Caco-2 (cell line): Measurements from ENCODE around the gene ADAM30. TPM values are rescaled to one million over a fixed set of nuclear protein-coding genes. Genes with fewer than 3 reads are reported as not detected.

ENCODE experiments used
- BruUV-seq: library from RNA; stranded (reverse); fragments of 400-500 nt; replicated peaks from 2 replicates; lab custom pipeline; 2021; lab: Mats Ljungman, UMichigan
- CTCF ChIA-PET: fragments of 300-600 bp; sonication (Branson Sonifier 250); formaldehyde crosslinking; loops from one replicate; lab custom pipeline; 2022; ENCODE audit warnings: antibody characterized with exemption; lab: Charles Lee
- POLR2A ChIA-PET: fragments of 300-600 bp; sonication (Branson Sonifier 250); formaldehyde crosslinking; loops from one replicate; lab custom pipeline; 2022; ENCODE audit warnings: antibody characterized with exemption; lab: Charles Lee
- DNase-seq, 2 experiments: peaks; one replicate each; pipeline versions ENCODE4 v3.0.0 to v3.0.0-alpha.2; 2020 to 2022
- H3K27me3 ChIP-seq: replicated peaks from 2 replicates; pipeline ENCODE4 v1.6.0; 2011; ENCODE audit warnings: low read length; ENCODE audit not compliant: control insufficient read depth, insufficient read depth
- H3K36me3 ChIP-seq: 2 replicates; pipeline ENCODE4 v1.5.1; 2011; ENCODE audit warnings: low read length; ENCODE audit not compliant: control insufficient read depth, insufficient read depth
- H3K4me1 ChIP-seq: fragments of 250-450 bp; sonication (Bioruptor Pico); 2 replicates; pipeline ENCODE4 v1.5.1; 2020; ENCODE audit warnings: mild to moderate bottlenecking
- H3K4me3 ChIP-seq: 2 replicates; pipeline ENCODE4 v1.5.1; 2011; ENCODE audit warnings: low read depth, mild to moderate bottlenecking, control low read depth, low read length
- H3K9me3 ChIP-seq: fragments of 250-450 bp; sonication (Bioruptor Pico); 2 replicates; pipeline ENCODE4 v1.5.1; 2020; ENCODE audit warnings: mild to moderate bottlenecking, moderate library complexity
- H3K27ac Mint-ChIP-seq: one replicate; pipeline ENCODE4 v1.8.0; 2022; ENCODE audit warnings: mixed read lengths; ENCODE audit not compliant: unreplicated experiment
- H3K27me3 Mint-ChIP-seq: one replicate; pipeline ENCODE4 v1.8.0; 2022; ENCODE audit warnings: mixed read lengths; ENCODE audit not compliant: insufficient read depth, unreplicated experiment
- H3K36me3 Mint-ChIP-seq: one replicate; pipeline ENCODE4 v1.8.0; 2022; ENCODE audit warnings: mild to moderate bottlenecking, mixed read lengths; ENCODE audit not compliant: insufficient read depth, unreplicated experiment
- H3K4me1 Mint-ChIP-seq: one replicate; pipeline ENCODE4 v1.8.0; 2022; ENCODE audit warnings: low read depth, mixed read lengths; ENCODE audit not compliant: unreplicated experiment
- H3K4me3 Mint-ChIP-seq: one replicate; pipeline ENCODE4 v1.8.0; 2022; ENCODE audit warnings: mild to moderate bottlenecking, moderate library complexity, mixed read lengths; ENCODE audit not compliant: unreplicated experiment
- H3K9me3 Mint-ChIP-seq: one replicate; pipeline ENCODE4 v1.8.0; 2022; ENCODE audit warnings: mixed read lengths; ENCODE audit not compliant: unreplicated experiment
- intact Hi-C: fragments of 100-400 bp; cut with micrococcal nuclease; formaldehyde crosslinking; loops from one replicate; pipeline ENCODE4 v1.10.0; 2022; ENCODE audit not compliant: unreplicated experiment
- total RNA-seq: library from RNA; stranded (reverse); gene quantifications from 2 replicates; pipeline ENCODE4 v1.2.3, GENCODE V29; 2022
- TF ChIP-seq, protein P1 (sequence below), 2 experiments: fragments of 200-600 bp in 1 of 2; IDR thresholded peaks; 1 replicate in 1 of 2; 2 replicates in 1 of 2; pipeline versions ENCODE4 v1.5.1 to v1.8.0; 2011 to 2022; ENCODE audit warnings: antibody characterized with exemption in 1 of 2, control low read depth in 1 of 2, inconsistent platforms in 1 of 2, low read depth in 1 of 2, low read length in 1 of 2, mild to moderate bottlenecking in 1 of 2, moderate library complexity in 1 of 2; ENCODE audit not compliant: insufficient read depth in 1 of 2, severe bottlenecking in 1 of 2, unreplicated experiment in 1 of 2

The ADAM30 gene
- total RNA-seq, 1 experiment from 2014 or later = not detected

DNA sequence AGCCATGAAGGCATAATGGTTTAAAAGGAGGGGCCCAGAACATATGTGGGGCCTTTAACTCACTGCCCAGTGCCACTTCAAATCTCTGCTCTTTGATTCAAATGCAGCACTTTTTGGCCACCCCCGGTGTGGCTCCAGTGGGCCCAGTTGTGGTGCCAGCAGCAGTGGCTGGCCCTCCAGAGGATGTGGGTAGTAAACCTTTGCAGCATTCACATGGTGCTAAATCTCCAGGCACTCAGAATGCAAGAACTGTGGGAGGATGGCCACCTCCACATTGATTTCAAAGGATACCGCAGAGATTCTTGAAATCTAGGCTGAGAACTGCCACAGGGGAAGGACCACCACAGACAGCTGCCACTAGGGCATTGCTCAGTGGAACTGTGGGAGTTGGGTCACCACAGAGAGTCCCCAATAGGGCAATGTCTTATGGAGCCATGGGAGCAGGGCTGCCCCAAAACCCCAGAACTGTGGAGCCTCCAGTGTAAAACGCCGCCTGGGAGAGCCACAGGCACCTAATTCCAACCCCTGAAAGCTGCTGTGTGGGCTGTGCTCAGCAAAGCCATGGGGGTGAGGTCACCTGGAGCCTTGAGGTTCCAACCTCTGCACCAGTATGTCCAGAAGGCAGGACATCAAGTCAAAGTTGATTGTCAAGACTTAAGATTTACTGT lies 6.6 kb upstream of the ADAM30 start:
- no peak overlapping the region for H3K4me3 Mint-ChIP-seq
- Histone ChIP-seq H3K4me1 (0 out of 2 replicates have a peak, but pooled peaks cover 10% of the 10 kb centered on the region), H3K27me3 (no peaks in the 10 kb centered on the region), H3K4me3 (no peak overlapping the region), H3K36me3 (no peaks in the 10 kb centered on the region), H3K9me3 (no peaks in the 10 kb centered on the region)
- intact Hi-C loops = no loop called here
- H3K4me1 Mint-ChIP-seq = peaks cover 7% of the 10 kb centered on the region
- TF ChIP-seq, protein P1, sequence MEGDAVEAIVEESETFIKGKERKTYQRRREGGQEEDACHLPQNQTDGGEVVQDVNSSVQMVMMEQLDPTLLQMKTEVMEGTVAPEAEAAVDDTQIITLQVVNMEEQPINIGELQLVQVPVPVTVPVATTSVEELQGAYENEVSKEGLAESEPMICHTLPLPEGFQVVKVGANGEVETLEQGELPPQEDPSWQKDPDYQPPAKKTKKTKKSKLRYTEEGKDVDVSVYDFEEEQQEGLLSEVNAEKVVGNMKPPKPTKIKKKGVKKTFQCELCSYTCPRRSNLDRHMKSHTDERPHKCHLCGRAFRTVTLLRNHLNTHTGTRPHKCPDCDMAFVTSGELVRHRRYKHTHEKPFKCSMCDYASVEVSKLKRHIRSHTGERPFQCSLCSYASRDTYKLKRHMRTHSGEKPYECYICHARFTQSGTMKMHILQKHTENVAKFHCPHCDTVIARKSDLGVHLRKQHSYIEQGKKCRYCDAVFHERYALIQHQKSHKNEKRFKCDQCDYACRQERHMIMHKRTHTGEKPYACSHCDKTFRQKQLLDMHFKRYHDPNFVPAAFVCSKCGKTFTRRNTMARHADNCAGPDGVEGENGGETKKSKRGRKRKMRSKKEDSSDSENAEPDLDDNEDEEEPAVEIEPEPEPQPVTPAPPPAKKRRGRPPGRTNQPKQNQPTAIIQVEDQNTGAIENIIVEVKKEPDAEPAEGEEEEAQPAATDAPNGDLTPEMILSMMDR (IDR thresholded peaks at IDR 0.05; ENCODE audit: insufficient read depth in 1 of 2, low read depth in 1 of 2, low read length in 1 of 2, severe bottlenecking in 1 of 2, unreplicated experiment in 1 of 2) = no peak
- CTCF ChIA-PET = no interaction called here
- no peaks in the 10 kb centered on the region for H3K9me3 Mint-ChIP-seq
- BruUV-seq = no TSS peak
- no peak for DNase-seq
- H3K36me3 Mint-ChIP-seq = no peaks in the 10 kb centered on the region
- H3K27ac Mint-ChIP-seq = no peak overlapping the region
- POLR2A ChIA-PET = no interaction called here
- no peaks in the 10 kb centered on the region for H3K27me3 Mint-ChIP-seq

DNA sequence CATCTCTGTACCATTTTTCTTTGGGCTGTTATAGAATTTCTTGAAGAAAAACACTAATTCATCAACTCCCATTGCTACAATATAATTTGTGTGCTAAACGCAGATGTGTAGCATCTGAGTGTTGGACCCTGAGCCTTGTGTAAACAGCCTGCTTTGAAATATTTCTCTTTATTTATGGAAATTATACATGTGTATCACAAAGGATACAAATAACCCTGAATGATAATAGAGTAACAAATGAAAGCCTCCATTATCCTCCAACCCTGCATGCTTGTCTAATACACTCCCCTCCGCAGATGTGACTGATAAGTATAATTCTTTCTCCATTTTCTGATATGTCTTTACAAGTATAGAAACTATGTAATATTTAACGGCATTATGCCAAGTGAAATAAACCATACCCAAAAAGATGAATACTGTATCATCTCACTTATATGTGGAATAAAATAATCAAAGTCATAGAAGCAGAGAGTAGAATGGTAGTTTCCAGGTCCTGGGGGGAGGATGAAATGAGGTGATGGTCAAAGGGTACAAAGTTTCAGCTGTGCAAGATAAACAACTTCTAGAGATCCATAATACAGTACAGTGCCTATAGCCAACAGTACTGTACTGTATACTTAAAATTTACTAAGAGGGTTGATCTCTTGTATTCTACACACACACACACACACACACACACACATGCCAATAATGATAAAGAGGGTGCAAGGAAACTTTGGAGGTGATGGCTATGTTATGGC lies 2.8 kb upstream of the ADAM30 start:
- no peak overlapping the region for H3K27ac Mint-ChIP-seq
- Histone ChIP-seq H3K4me1 (0 out of 2 replicates have a peak, but pooled peaks cover 10% of the 10 kb centered on the region), H3K4me3 (no peak overlapping the region), H3K27me3 (no peaks in the 10 kb centered on the region), H3K9me3 (no peaks in the 10 kb centered on the region), H3K36me3 (no peaks in the 10 kb centered on the region)
- ChIA-PET CTCF (no interaction called here), POLR2A (no interaction called here)
- H3K4me3 Mint-ChIP-seq = no peak overlapping the region
- BruUV-seq = no TSS peak
- TF ChIP-seq, protein P1 (IDR thresholded peaks at IDR 0.05; ENCODE audit: insufficient read depth in 1 of 2, low read depth in 1 of 2, low read length in 1 of 2, severe bottlenecking in 1 of 2, unreplicated experiment in 1 of 2) = no peak
- no peak for DNase-seq
- intact Hi-C loops = no loop called here
- no peaks in the 10 kb centered on the region for H3K27me3 Mint-ChIP-seq
- H3K36me3 Mint-ChIP-seq = no peaks in the 10 kb centered on the region
- peaks cover 7% of the 10 kb centered on the region for H3K4me1 Mint-ChIP-seq
- no peaks in the 10 kb centered on the region for H3K9me3 Mint-ChIP-seq

DNA sequence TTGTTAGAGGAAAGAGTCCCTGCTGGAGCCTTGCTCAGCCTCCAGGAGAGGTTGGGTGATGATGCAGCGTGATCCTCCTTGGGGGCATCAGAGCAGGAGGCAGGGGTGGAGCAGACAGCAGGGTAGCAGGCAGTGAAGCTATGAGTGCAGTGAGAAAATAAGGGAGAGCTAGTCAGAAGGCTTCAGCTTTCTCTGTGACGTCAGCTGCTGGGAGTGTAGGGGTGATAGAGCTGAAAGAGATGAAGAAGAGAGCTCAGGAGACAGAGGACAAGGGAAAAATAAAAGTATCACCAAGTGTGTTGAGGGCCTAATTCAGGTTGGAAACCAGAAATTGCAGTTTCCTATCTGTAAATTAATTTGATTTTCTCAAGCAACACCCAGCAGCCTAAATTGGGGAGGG lies 2.2 kb upstream of the ADAM30 start:
- peaks cover 7% of the 10 kb centered on the region for H3K4me1 Mint-ChIP-seq
- BruUV-seq = no TSS peak
- no peak overlapping the region for H3K27ac Mint-ChIP-seq
- no peak for DNase-seq
- intact Hi-C loops = no loop called here
- H3K36me3 ChIP-seq = no peaks in the 10 kb centered on the region
- 0 out of 2 replicates have a peak, but pooled peaks cover 9% of the 10 kb centered on the region for H3K4me1 ChIP-seq
- H3K36me3 Mint-ChIP-seq = no peaks in the 10 kb centered on the region
- no peaks in the 10 kb centered on the region for H3K27me3 Mint-ChIP-seq
- CTCF ChIA-PET = no interaction called here
- H3K4me3 Mint-ChIP-seq = no peak overlapping the region
- no peaks in the 10 kb centered on the region for H3K27me3 ChIP-seq
- H3K9me3 Mint-ChIP-seq = no peaks in the 10 kb centered on the region
- no peak overlapping the region for H3K4me3 ChIP-seq
- TF ChIP-seq, protein P1 (IDR thresholded peaks at IDR 0.05; ENCODE audit: insufficient read depth in 1 of 2, low read depth in 1 of 2, low read length in 1 of 2, severe bottlenecking in 1 of 2, unreplicated experiment in 1 of 2) = no peak
- H3K9me3 ChIP-seq = no peaks in the 10 kb centered on the region
- POLR2A ChIA-PET = no interaction called here
